Activated T-cell treated with anti-CD3 and anti-CD28 coated beads, Interleukin-2, amount 50 U/mL, for 4 hours (primary cell): ENCODE results near the gene HCST. TPM values are rescaled to one million over a fixed set of nuclear protein-coding genes. Genes with fewer than 3 reads are reported as not detected.
A peak's percentile ranks its signal among the peaks of the same experiment; 100 is the strongest.
"Not testable (repeated sequence)": the region's sequence is repeated elsewhere in the genome, so short reads cannot be mapped to it uniquely, and the experiment has no call there.

ENCODE experiments used
- ATAC-seq, 2 donors: fragments of 200-7000 bp; cut with Tn5 transposase; one replicate each; pipeline ENCODE4 v1.10.0; 2021
- DNase-seq: peaks from one replicate; pipeline ENCODE4 v3.0.0-alpha.2; 2020
- H3K27me3 Mint-ChIP-seq: one replicate; pipeline ENCODE4 v1.8.0; 2021; ENCODE audit warnings: low read depth, mixed read lengths
- H3K36me3 Mint-ChIP-seq: one replicate; pipeline ENCODE4 v1.8.0; 2022; ENCODE audit warnings: mixed read lengths; ENCODE audit not compliant: insufficient read depth
- H3K4me1 Mint-ChIP-seq: one replicate; pipeline ENCODE4 v1.8.0; 2021; ENCODE audit warnings: low read depth, mixed read lengths
- H3K4me3 Mint-ChIP-seq: one replicate; pipeline ENCODE4 v1.8.0; 2021; ENCODE audit warnings: mild to moderate bottlenecking, moderate library complexity, mixed read lengths
- H3K9me3 Mint-ChIP-seq: one replicate; pipeline ENCODE4 v1.8.0; 2021; ENCODE audit warnings: mixed read lengths
- total RNA-seq, 3 donors: library from RNA; stranded (reverse); gene quantifications; one replicate each; pipeline ENCODE4 v1.2.1, GENCODE V29; 2021

Gene HCST
- total RNA-seq, 3 donors from 2014 or later, result 22.6 to 37.1 (median 24.0) TPM

- Mint-ChIP-seq H3K27me3 (no peaks in the 10 kb centered on the region), H3K36me3 (no peaks in the 10 kb centered on the region), H3K4me1 (peaks cover 52% of the 10 kb centered on the region), H3K9me3 (no peaks in the 10 kb centered on the region), H3K4me3 (peak overlapping the region; percentile 94)
- DNase-seq, result no peak
- ATAC-seq, result no peak
These were observed 2.2 kb downstream of the HCST start for GRCh38 chr19:35904311-35905068.

GRCh38 chr19:35905178-35905727 lies 2.9 kb downstream of the HCST start:
- H3K9me3 Mint-ChIP-seq, result no peaks in the 10 kb centered on the region
- DNase-seq (no peak), ATAC-seq (no peak)
- no peaks in the 10 kb centered on the region for H3K27me3 Mint-ChIP-seq
- H3K4me1 Mint-ChIP-seq, result peaks cover 52% of the 10 kb centered on the region
- no peaks in the 10 kb centered on the region for H3K36me3 Mint-ChIP-seq
- no peak overlapping the region for H3K4me3 Mint-ChIP-seq

- H3K9me3 Mint-ChIP-seq, result no peaks in the 10 kb centered on the region
- H3K36me3 Mint-ChIP-seq, result no peaks in the 10 kb centered on the region
- H3K27me3 Mint-ChIP-seq, result no peaks in the 10 kb centered on the region
- DNase-seq, result no peak
- peaks cover 43% of the 10 kb centered on the region for H3K4me1 Mint-ChIP-seq
- no peak for ATAC-seq
- H3K4me3 Mint-ChIP-seq, result peak overlapping the region; percentile 57
These were observed 5.0 kb downstream of the HCST start for GRCh38 chr19:35907377-35907745.

GRCh38 chr19:35908010-35908441 lies 5.7 kb downstream of the HCST start, which contains the start of gene TYROBP:
Gene TYROBP (minus strand): TSS chr19:35908295. CDS start chr19:35908228, 67 bp downstream.
- Mint-ChIP-seq H3K27me3 (no peaks in the 10 kb centered on the region), H3K36me3 (no peaks in the 10 kb centered on the region), H3K4me3 (peak within 1 kb of the TSS; percentile 57), H3K9me3 (no peaks in the 10 kb centered on the region), H3K4me1 (peaks cover 36% of the 10 kb centered on the region)
- no peak for DNase-seq
- no peak for ATAC-seq

- DNase-seq, result no peak
- Mint-ChIP-seq H3K36me3 (no peaks in the 10 kb centered on the region), H3K4me3 (peak overlapping the region; percentile 5), H3K27me3 (no peaks in the 10 kb centered on the region), H3K4me1 (peaks cover 32% of the 10 kb centered on the region), H3K9me3 (no peaks in the 10 kb centered on the region)
- no peak for ATAC-seq
These were observed 6.8 kb downstream of the HCST start for GRCh38 chr19:35908973-35909683.

GRCh38 chr19:35909684-35910035 lies 7.3 kb downstream of the HCST start:
- ATAC-seq (no peak), DNase-seq (no peak)
- H3K9me3 Mint-ChIP-seq, result no peaks in the 10 kb centered on the region
- H3K4me1 Mint-ChIP-seq, result peaks cover 27% of the 10 kb centered on the region
- H3K36me3 Mint-ChIP-seq, result no peaks in the 10 kb centered on the region
- H3K4me3 Mint-ChIP-seq, result no peak overlapping the region
- H3K27me3 Mint-ChIP-seq, result no peaks in the 10 kb centered on the region

GRCh38 chr19:35910355-35910754 lies 8.0 kb downstream of the HCST start:
- not testable (repeated sequence) for DNase-seq, H3K36me3 Mint-ChIP-seq, H3K27me3 Mint-ChIP-seq, H3K9me3 Mint-ChIP-seq, ATAC-seq, H3K4me3 Mint-ChIP-seq
- peaks cover 21% of the 10 kb centered on the region for H3K4me1 Mint-ChIP-seq

GRCh38 chr19:35911173-35911572 lies 8.8 kb downstream of the HCST start:
- H3K4me1 Mint-ChIP-seq, result peaks cover 21% of the 10 kb centered on the region
- no peak overlapping the region for H3K4me3 Mint-ChIP-seq
- no peaks in the 10 kb centered on the region for H3K36me3 Mint-ChIP-seq
- DNase-seq, result no peak
- no peaks in the 10 kb centered on the region for H3K9me3 Mint-ChIP-seq
- no peak for ATAC-seq
- no peaks in the 10 kb centered on the region for H3K27me3 Mint-ChIP-seq

GRCh38 chr19:35911790-35912189 lies 9.5 kb downstream of the HCST start:
- Mint-ChIP-seq H3K27me3 (no peaks in the 10 kb centered on the region), H3K4me3 (no peak overlapping the region), H3K9me3 (no peaks in the 10 kb centered on the region), H3K4me1 (peaks cover 21% of the 10 kb centered on the region), H3K36me3 (no peaks in the 10 kb centered on the region)
- no peak for ATAC-seq
- no peak for DNase-seq

GRCh38 chr19:35913589-35913988 lies 11.3 kb downstream of the HCST start:
- no peaks in the 10 kb centered on the region for H3K36me3 Mint-ChIP-seq
- H3K9me3 Mint-ChIP-seq, result no peaks in the 10 kb centered on the region
- H3K27me3 Mint-ChIP-seq, result no peaks in the 10 kb centered on the region
- H3K4me1 Mint-ChIP-seq, result peaks cover 18% of the 10 kb centered on the region
- H3K4me3 Mint-ChIP-seq, result no peak overlapping the region
- DNase-seq (no peak), ATAC-seq (no peak)

GRCh38 chr19:35915443-35915842 lies 13.1 kb downstream of the HCST start:
- no peak for DNase-seq
- H3K27me3 Mint-ChIP-seq, result no peaks in the 10 kb centered on the region
- peaks cover 13% of the 10 kb centered on the region for H3K4me1 Mint-ChIP-seq
- H3K9me3 Mint-ChIP-seq, result no peaks in the 10 kb centered on the region
- no peak overlapping the region for H3K4me3 Mint-ChIP-seq
- H3K36me3 Mint-ChIP-seq, result no peaks in the 10 kb centered on the region
- ATAC-seq, result no peak

- H3K27me3 Mint-ChIP-seq, result no peaks in the 10 kb centered on the region
These were observed 17.0 kb downstream of the HCST start for GRCh38 chr19:35919306-35919705.

GRCh38 chr19:35921012-35921411 lies 18.7 kb downstream of the HCST start:
- Mint-ChIP-seq H3K4me3 (no peak overlapping the region), H3K9me3 (peaks cover 3% of the 10 kb centered on the region), H3K36me3 (no peaks in the 10 kb centered on the region), H3K27me3 (no peaks in the 10 kb centered on the region), H3K4me1 (no peaks in the 10 kb centered on the region)
- no peak for ATAC-seq
- DNase-seq, result no peak

More at GRCh38 chr19:35919306-35919705, 17.0 kb downstream of the HCST start:
- DNase-seq, result no peak
- no peaks in the 10 kb centered on the region for H3K4me1 Mint-ChIP-seq
- no peaks in the 10 kb centered on the region for H3K9me3 Mint-ChIP-seq
- no peak overlapping the region for H3K4me3 Mint-ChIP-seq
- ATAC-seq, result no peak
- no peaks in the 10 kb centered on the region for H3K36me3 Mint-ChIP-seq

- peaks cover 4% of the 10 kb centered on the region for H3K9me3 Mint-ChIP-seq
- peaks cover 14% of the 10 kb centered on the region for H3K4me1 Mint-ChIP-seq
These were observed 23.2 kb downstream of the HCST start for GRCh38 chr19:35925501-35925900.

GRCh38 chr19:35928507-35928906 lies 26.2 kb downstream of the HCST start:
- H3K9me3 Mint-ChIP-seq, result peaks cover 4% of the 10 kb centered on the region
- DNase-seq, result no peak
- no peaks in the 10 kb centered on the region for H3K27me3 Mint-ChIP-seq
- ATAC-seq, result no peak
- no peaks in the 10 kb centered on the region for H3K36me3 Mint-ChIP-seq
- no peak overlapping the region for H3K4me3 Mint-ChIP-seq
- H3K4me1 Mint-ChIP-seq, result peaks cover 24% of the 10 kb centered on the region

More at GRCh38 chr19:35925501-35925900, 23.2 kb downstream of the HCST start:
- ATAC-seq (no peak), DNase-seq (no peak)
- H3K27me3 Mint-ChIP-seq, result no peaks in the 10 kb centered on the region
- no peak overlapping the region for H3K4me3 Mint-ChIP-seq
- no peaks in the 10 kb centered on the region for H3K36me3 Mint-ChIP-seq
